C4-2B (cell line): ENCODE results near the gene RNU6-8.

Source experiments
- H3K27ac ChIP-seq: fragments of 450-650 bp; 2 replicates; pipeline ENCODE4 v1.5.1; 2017
- CTCF ChIP-seq: fragments of 450-650 bp; conservative IDR thresholded peaks from 2 replicates; pipeline ENCODE4 v1.5.1; 2017; ENCODE audit warnings: mild to moderate bottlenecking
- ZFX ChIP-seq: fragments of 450-650 bp; IDR thresholded peaks from 2 replicates; pipeline ENCODE4 v1.6.1; 2017

The RNU6-8 gene

GRCh38 chr14:32186248-32186647 is 16.8 kb downstream of the RNU6-8 start:
- no peak overlapping the region for H3K27ac ChIP-seq
- TF ChIP-seq CTCF (no peak), ZFX (no peak)

GRCh38 chr14:32185097-32185496 is 18.0 kb downstream of the RNU6-8 start:
- TF ChIP-seq CTCF = no peak

GRCh38 chr14:32183151-32184058 is 19.7 kb downstream of the RNU6-8 start:
- no peak overlapping the region for H3K27ac ChIP-seq
- TF ChIP-seq ZFX (no peak), CTCF (no peak)

More at GRCh38 chr14:32185097-32185496, 18.0 kb downstream of the RNU6-8 start:
- no peak overlapping the region for H3K27ac ChIP-seq

GRCh38 chr14:32171469-32171868 is 31.6 kb downstream of the RNU6-8 start:
- TF ChIP-seq CTCF (no peak), ZFX (no peak)
- H3K27ac ChIP-seq = no peak overlapping the region

- no peak overlapping the region for H3K27ac ChIP-seq
- TF ChIP-seq CTCF = no peak
- no peak for TF ChIP-seq ZFX
Observed at GRCh38 chr14:32169191-32169590, 33.9 kb downstream of the RNU6-8 start.

- H3K27ac ChIP-seq = no peak overlapping the region
- TF ChIP-seq CTCF = no peak
Observed at GRCh38 chr14:32167907-32168306, 35.2 kb downstream of the RNU6-8 start.

GRCh38 chr14:32166924-32167323 is 36.1 kb downstream of the RNU6-8 start:
- H3K27ac ChIP-seq = no peak overlapping the region
- TF ChIP-seq CTCF (no peak), ZFX (no peak)
